GM04503 (cell line): ENCODE results near the gene INPP5J.
"Not testable (repeated sequence)": the region's sequence is repeated elsewhere in the genome, so short reads cannot be mapped to it uniquely, and the experiment has no call there.

Source experiments
- DNase-seq: peaks from one replicate; pipeline ENCODE4 v3.0.0-alpha.2; 2012; ENCODE audit warnings: low read depth

Gene INPP5J

DNA sequence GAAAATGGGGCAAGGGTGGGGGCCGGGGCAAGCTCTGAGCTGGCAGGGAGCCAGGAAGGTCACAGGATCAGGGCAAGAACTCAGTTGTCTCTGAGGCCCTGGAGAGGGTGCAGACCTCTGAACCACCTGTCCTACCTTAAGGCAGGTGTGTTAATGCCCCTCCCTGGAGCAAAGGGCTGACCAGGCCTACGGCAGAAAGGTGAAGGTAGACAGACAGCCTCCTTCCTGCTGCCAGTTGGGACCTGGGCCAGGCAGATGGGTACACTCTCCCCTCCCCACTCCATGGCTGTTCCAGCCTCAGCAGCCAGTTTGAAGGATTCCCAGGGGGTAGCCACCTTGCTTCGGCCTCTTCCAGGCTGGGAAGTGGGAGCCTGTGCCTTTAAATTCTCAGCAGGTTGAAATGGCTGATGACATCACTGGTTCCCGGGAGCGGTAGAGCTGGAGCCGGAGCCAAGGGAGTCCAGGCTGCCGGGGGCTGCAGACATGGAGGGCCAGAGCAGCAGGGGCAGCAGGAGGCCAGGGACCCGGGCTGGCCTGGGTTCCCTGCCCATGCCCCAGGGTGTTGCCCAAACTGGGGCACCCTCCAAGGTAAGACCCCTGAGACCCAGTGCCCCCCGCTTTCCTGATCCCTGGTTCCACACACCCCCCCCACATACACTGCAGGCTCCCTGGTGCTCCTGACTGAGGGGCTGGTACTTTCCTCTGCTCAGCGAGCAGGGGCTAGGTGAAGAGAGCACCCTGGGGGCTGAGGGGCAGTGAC lies at the start of gene INPP5J:
INPP5J (plus strand) TSS at position 435 of the 760 bp plus-strand sequence; CDS start at position 484, 49 bp downstream.
- no peak for DNase-seq

DNA sequence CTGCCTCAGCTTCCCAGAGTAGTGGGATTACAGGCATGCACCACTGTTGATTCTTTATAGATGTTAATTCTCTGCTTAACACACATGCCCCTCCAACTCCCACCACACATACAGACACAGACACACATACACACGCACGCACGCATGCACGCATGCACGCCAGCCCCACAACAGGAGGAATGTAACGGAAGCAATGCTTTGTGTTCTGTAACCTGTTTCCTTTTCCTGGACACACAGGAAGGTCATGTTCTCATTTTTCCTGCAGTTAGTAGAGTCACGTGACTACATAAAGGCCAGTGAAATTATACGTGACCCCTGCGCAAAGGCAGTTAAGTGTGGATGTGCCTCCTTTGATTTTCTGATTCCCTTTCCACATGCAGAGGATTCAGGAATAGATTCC lies 49.6 kb upstream of the INPP5J start:
- not testable (repeated sequence) for DNase-seq

- DNase-seq, result not testable (repeated sequence)
Observed at GRCh38 chr22:31073545-31074145, 49.1 kb upstream of the INPP5J start.

DNA sequence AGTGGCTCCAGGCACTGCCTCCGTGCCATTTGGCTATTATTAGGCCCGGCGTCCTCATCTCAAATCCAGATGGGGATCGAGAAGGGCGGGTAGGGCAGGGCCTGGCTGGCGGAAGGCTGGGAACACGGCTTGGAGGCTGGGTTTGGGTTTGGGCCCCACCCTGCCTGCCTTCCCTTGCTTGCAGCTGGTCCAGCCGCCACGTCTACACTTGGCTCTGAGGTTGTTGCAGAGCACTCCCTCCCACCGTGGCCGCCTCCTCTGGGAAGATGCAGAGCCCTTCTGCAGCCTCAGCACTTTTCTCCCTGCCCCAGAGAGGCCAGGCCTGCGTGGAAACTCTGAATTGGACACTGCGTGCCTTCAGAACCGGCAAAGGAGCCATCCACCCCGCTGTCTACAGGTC lies 46.8 kb upstream of the INPP5J start:
- DNase-seq, result no peak

DNA sequence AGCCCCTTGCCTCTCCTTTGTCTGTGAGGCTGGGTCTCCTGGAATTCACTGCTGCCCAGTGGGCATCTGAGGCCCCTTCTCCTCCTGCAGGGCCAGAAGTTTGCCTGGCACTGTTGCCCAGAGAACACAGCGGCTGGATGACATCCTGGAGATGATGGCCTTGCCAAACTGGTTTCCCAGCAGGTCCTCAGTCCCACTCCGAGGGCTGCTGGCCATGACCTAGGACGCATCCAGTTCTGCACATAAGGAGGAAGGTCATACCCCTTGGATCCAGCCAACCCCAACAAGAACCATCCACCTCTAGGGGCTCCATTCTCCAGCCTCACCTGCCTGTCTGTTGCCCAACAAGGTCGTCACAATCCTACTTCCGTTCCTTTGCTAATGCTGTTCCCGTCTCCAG lies 45.1 kb upstream of the INPP5J start:
- DNase-seq, result no peak

- not testable (repeated sequence) for DNase-seq
Observed at GRCh38 chr22:31078389-31078788, 44.4 kb upstream of the INPP5J start.

DNA sequence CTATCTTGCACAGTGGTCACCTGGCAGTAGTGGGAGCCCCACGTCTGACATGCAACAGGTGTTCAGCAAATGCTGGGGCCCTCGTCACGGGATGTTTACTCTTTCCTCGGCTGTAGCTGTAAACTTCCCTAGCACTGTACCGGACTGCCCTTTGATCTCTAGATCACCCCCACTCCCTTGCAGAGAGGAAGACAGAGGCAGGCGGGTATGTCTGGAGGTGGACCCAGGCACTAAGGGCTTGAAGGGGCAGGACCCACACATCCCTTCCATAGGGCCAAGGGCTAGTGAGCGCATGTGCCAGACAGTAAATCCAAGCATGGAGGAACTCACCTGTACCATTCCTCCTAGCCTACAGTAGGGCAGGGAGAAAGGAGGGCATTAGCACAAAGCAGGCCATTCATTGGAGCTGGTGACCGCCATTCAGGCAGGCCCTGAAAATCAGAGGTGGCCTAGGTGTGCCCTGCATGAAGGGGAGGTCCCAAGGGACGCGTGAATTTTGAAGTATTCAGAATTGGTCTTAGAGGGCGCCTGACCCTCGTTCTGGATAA lies 43.6 kb upstream of the INPP5J start:
- DNase-seq, result no peak

DNA sequence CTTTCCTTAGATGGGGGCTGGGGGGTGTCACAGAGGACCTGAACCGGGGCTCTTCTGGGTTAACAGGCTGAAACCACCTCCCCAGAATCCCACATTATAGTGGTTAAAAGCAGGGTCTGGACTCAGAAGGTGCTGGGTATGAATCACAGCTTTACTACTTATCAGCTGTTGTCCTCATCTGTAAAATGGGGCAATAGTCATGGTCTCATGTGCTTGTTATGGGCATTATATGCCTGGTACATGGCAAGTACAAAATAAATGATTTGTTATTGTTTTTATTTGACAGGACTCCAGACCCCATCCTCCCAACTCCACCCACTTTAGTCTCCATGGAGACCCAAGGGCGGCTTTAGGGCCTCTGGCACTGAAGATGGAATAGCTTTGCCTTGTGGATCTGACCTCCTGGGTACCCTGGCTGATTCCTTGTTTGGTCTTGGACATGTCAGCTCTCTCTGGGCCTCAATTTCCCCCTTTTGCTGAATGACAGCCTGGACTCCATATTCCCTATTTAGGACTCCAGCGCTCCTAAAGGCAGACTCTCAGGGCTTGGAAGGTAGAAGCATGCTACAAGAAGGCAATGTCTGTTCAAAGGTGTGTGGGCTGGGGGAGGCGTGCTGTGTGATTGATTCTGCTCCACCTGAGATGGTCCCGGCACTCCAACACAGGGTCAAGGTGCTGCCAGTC lies 42.5 kb upstream of the INPP5J start:
- no peak for DNase-seq

DNA sequence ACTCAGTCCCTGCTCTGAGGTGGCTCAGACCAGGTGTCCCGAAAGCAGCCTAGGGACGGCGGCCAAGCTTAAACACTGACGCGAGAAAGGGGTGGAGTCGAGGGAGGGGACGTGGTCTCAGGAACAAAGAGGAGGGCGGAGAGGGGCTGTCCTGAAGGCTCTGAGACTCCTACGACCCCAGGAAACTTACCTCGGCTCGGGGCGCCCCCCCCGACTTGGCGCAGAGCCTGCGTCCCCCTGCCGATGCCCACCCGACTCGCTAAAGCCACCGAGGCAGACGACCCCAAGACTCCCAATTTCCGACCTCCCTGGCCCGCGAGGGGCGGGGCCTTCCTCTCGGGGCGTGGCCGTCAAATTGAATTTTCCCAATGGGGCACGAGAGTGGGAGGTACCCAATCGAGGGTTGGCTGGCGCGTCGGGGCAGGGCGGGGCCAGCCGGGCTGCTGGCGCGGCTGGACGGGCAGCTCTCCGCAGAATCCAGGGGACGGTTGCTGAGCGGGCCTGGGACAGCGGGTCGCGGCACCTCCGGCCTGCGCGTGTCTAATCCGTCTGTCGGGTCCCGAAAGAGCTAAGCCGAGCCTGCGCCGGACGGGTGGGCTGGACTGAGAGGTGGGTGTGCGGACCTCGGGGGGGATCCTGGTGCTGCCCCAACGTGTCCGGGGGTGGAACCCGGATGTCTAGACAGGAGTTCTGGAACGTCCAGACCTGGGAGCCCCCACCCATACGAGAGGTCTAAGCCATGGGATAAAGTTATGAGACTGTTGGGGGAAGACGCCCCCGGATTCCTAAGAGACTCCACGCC lies 41.7 kb upstream of the INPP5J start, which contains the start of gene SMTN:
SMTN (plus strand) TSS at position 471 of the 802 bp plus-strand sequence. CDS start 1,941 bp downstream, outside the sequence.
- DNase-seq, result no peak

DNA sequence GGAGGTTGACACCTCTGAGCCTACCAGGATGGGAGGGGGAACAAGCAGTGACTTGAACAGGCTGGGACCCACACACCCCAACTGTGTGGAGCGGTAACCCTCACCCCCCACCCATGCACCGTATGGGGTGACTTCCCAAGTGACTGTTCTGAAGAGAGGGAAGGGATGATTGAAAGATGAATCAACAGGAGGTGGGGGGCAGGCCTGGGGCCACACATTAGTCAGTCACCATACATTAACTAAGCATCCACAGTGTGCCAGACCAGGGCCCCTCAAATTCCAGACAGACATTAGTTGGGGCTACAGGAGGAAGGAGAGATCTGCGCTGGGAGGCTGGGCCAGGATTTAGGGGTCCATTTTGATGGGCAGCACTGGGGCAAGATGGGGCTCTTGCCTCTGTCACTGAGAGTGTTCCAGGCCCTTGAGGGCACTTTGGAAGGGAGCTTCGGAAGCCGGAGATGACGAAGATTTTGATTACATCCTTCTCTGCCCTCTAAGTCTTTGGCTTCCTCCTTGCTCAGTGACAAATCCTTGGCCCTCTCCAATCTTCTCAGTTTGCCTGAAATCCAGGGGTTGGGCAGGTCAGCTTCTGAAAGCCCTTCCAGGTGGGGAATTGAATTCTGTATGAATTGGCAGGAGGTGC lies 40.7 kb upstream of the INPP5J start:
- no peak for DNase-seq

GRCh38 chr22:31082606-31083376 lies 40.0 kb upstream of the INPP5J start:
- DNase-seq, result no peak

DNA sequence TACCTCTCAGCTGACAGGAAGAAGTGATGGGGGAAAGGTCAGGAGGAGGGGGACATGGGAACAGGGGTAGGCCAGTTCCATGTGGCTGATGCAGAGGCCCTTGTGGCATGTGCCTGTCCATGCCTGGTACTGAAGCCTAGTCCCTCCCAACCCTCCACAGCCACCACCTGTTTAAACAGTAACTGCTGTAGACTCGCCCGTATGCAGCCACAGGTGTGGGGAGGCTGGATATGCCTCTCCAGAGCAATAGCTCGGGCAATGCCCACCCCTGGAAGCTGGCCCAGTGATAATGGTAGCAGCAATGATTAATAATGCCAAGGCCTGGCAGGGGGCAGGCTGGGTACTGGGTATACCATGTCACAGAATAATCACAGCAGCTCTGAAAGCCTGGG lies 39.4 kb upstream of the INPP5J start:
- no peak for DNase-seq

DNA sequence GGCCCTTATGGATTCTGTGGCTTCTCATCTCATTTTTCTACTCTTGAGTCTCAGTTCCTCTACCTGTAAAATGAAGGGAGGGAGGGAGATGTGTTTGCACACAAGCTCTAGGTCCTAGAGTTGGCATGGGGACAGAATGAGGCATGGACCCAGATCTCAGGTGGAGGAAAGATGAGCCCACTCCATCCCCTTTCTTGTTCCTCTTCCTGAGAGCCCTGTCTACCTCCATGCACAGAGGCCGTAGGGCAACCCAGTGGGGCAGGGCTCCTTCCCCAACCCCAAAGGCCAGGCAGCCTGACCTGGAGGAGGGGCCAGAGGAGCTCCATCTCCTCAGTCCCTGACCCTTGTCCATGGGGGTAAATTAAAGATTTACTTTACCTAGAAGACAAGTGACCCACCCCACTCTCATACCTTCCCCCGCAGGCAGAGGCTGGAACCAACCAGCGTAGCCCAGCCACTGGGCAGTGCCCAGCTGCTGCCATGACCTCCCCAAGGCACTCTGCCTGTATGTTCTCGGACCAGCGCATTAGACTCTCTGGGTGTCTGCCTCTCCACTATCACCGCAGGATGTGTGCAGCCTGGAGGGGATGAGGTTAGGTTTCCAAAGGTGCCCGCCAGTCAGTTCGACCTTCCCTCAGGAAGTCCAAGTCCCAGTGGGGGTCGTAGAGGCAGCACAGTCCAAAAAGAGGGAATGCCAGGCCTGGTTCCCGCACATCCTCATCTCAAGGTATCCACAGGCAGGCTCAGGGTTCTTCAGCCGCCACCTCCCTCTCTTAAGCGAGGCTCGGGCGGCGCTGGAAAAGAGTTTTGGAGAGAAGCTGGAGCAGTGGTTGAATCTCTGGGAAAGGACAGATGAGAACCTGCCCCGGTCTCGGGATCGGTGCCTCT lies 38.6 kb upstream of the INPP5J start:
- DNase-seq, result no peak

DNA sequence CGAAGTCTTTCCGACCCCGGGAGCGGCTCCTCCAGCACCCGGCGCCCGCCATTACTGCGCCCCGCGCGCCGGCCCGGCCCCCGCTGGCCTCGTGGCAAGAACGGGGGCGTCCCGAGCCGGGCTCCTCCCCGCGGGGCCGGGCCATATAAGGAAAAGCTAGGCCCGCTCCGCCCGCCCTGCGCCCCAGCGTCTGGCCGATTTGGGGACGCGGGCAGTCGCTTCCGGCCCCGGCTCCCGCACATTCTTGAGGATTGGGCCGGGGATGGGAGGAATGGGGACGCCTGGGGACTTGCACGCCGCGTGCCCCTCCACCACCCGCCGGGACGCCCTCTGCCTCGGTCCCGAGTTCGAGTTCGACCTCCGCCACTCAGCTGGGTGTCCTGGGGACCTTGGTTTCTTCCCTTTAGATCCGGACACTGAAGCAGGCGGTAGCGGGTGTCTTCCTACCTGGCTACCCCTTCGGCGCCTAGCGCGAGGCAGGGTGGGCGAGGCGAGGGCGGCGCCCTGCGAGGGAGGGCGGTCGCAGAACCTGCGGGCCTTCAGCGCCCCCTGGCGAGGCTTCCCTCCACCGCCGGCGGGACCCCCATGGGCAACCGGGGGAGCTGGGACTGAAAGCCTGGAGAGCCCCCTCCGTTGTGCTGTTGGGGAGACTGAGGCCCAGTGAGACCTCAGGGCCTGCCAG lies 37.8 kb upstream of the INPP5J start:
- no peak for DNase-seq

DNA sequence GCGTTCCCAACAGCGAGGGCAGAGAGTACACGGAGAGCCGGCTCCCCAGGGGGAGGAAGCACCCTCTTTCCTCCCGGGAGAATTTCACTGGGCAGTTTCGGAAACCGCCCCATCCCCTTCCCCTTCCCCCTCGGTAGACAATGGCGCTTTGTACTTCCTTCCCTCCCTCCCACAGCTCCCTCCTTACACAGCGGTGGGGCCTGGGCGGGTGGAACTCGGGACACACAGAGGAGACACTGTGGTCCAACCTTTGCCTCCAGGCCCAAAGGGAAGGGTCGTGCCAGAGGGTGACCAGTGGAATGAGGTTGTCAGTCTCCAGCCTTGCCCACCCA lies 37.3 kb upstream of the INPP5J start:
- DNase-seq, result no peak

- DNase-seq, result no peak
Observed at GRCh38 chr22:31085928-31086327, 36.8 kb upstream of the INPP5J start.

- DNase-seq, result no peak
Observed at GRCh38 chr22:31086703-31087330, 35.9 kb upstream of the INPP5J start.

DNA sequence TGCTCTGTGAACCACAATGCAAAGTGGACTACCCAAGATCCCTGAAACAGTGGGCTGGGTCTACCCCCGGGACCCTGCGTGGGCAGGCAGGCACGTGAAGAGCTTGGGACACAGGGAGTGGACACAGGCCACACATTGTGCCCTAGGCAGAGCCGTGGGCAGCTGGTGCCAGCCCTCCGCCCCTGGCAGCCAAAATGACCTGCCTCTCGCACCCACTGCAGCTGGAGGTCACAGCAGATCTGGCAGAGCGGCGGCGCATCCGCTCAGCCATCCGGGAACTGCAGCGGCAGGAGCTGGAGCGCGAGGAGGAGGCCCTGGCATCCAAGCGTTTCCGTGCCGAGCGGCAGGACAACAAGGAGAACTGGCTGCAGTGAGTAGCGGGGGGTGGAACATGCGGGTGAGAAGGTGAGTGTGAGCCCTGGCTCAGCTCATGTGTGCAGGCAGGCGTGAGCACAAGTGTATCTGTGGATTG lies 35.0 kb upstream of the INPP5J start:
- no peak for DNase-seq
